GM12873 (cell line): ENCODE data around the gene TENM3.

Experiments
- TF ChIP-seq, protein P1 (sequence below): IDR thresholded peaks from 2 replicates; pipeline ENCODE4 v1.5.1; 2012; ENCODE audit warnings: low read depth, mild to moderate bottlenecking, moderate library complexity, low read length, control low read depth; ENCODE audit not compliant: insufficient read depth; ENCODE audit errors: missing control alignments

Gene TENM3

DNA sequence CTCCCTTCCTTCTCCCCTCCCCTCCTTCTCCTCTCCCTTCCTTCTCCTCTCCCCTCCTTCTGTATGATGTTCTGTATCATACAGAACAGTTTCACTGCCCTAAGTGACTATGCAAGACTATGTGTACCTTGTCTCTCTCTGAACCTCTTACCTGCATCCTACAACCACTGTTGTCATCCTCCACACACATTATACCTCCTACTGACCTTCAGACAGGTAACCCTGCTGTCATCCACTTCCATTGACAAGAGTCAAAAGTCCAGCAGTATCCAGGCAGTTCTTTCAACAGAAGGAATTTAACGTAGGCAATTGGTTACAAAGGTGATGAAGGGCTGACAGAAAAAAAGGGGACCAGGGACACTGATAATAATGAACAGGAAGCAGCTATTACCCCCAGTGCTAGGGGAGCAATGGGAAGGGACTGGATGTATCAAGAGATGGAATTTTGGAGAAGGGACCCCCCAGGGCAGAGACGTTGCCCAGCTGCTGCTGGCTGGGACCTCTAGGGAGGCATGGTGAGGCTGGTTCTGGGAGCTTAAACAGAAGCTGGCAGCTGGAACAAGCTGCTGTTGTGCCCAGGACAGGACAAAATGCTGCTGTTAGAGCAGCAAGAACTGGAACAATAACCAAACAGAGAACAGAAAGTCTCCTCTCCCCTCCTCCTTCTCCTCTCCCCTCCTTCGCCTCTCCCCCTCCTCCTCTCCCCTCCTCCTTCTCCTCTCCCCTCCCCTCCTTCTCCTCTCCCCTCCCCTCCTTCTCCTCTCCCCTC, 589.3 kb downstream of the TENM3 start:
- TF ChIP-seq, protein P1, sequence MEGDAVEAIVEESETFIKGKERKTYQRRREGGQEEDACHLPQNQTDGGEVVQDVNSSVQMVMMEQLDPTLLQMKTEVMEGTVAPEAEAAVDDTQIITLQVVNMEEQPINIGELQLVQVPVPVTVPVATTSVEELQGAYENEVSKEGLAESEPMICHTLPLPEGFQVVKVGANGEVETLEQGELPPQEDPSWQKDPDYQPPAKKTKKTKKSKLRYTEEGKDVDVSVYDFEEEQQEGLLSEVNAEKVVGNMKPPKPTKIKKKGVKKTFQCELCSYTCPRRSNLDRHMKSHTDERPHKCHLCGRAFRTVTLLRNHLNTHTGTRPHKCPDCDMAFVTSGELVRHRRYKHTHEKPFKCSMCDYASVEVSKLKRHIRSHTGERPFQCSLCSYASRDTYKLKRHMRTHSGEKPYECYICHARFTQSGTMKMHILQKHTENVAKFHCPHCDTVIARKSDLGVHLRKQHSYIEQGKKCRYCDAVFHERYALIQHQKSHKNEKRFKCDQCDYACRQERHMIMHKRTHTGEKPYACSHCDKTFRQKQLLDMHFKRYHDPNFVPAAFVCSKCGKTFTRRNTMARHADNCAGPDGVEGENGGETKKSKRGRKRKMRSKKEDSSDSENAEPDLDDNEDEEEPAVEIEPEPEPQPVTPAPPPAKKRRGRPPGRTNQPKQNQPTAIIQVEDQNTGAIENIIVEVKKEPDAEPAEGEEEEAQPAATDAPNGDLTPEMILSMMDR = no peak

DNA sequence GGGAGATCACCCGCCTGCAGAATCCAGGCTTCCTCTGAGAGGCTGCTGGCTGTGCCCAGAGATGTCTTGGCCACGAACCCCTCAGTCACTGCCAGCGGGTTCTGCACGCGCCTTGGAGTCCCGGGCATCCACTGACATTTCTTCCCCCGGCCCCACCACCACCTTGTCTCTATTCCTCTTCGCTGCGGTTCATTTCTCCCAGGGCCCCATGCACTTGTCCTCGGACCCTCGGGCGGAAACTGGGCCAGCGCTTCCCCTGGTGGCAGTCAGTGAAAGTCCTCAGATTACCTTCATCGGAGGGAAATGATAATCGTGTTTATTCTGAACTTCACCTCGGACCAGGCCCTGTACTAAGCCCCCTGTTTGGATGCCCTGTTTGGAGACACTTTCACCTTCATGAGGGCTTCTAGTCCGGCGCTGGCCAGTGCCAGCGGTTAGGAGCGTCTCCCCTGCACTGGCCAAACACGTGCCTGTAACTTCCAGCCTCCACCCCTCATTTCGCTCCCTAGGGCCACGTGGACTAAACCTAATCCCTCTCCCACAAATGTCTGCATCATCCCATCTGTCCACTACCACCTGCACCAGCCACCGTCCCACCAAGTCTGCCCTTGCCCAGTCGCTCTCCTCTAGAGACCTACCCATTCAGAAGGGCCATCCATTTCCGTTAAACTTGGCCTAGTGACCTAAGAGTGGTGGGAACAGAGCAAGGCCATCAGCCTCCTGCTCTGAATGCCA, 592.0 kb downstream of the TENM3 start:
- TF ChIP-seq, protein P1 = no peak

DNA sequence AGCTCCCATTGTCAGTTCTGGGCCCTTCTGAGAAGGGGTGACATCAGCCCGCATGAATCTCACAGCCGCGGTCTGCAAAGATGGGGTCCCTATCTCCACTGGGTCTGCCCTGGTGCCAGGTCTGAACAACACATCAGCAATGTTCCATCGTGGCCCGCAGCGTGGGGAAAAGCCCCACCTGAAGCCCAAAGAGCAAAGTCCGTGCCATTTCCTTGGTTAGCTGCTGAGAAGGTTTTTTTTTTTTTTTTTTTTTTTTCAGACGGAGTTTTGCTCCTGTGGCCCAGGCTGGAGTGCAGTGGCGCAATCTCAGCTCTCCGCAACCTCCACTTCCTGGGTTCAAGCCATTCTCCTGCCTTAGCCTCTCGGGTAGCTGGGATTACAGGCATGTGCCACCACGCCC, 594.6 kb downstream of the TENM3 start:
- TF ChIP-seq, protein P1 = no peak

DNA sequence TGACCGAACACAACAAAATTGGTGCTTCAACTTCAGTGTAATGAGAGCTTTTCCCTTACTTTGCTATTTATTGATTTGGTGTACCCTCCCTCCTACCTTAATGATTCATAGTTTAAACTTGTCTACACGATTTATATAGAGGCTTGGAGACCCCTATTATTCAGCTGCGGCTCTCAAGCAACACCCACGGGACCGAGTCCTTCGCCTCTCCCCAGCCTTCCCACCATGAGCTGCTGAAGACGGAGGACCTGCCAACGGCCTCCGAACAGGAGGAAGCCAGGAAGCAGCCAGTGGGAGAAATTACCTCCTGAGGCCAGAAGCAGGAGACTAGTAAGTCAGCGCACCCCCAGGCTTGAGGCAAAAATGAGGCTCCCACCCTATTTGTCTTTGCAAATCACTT, 595.3 kb downstream of the TENM3 start:
- TF ChIP-seq, protein P1 = no peak

DNA sequence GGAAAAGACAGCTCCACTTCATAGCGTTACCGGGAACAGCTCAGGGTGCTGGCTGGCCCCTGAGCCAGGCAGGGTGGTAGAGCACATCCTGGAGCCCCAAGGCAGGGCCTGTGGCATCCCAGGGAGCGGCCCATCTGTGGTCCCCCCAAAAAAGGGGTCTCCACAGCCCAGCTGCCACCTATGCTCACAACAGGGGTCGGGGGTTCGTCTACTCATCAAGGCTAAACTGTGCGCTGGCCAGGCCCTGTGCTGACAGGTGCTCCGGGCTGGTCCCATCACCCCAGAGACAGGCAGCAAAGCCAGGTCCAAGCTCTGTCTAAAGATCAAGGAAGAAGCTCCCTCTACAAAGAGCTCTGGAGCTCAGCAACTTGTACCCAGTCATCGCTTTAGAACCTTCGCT, 596.1 kb downstream of the TENM3 start:
- TF ChIP-seq, protein P1 = no peak

DNA sequence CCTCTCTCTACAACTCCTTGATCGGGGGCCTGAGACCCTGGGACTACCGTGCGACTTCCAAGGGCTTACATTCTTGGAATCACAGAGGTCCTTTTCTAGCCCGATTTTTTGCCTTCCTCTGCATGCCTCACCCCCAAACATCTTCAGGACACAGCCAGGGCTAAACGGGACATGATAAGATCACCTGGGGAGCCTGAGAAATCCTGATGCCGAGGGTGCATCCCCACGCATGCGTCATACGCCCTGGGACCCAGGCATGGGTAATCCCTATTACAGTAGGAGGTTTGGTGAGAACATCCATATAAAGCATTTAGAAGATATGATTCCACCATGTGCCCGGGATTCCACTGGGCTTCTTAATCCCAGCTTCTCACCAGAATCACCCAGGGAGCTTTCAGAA, 596.9 kb downstream of the TENM3 start:
- TF ChIP-seq, protein P1 = no peak

DNA sequence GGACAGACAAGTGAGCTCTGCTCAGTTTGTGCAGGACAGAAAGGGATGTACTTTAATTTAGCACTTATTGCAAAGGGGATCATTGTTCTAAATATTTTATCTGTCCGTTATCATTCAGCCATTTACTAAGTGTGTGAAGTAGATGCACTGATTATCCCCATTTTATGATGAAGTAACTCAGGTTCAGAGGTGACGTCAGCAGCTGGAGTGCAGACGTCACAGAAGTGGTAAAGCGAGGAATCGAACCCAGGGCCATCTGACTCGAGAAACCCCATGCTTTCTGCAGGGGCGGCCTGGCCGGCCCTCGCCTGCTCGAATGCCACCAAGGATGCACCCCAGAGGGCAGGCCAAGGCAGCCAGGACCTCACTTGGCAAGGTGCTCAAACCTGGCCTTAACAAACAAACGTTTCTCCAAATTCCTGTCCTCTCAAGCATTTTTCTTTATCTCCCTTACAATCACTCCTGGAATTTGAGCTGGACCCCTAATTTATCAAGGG, 599.0 kb downstream of the TENM3 start:
- TF ChIP-seq, protein P1 = no peak
